ENCODE results near the gene SART3. TPM values are rescaled to one million over a fixed set of nuclear protein-coding genes. Genes with fewer than 3 reads are reported as not detected.

Gene SART3
- total RNA-seq, 1 experiment from 2014 or later, result 89.4 TPM

GRCh38 chr12:108509806-108510205 is 51.2 kb downstream of the SART3 start:
- Histone ChIP-seq H3K4me2 (ENCODE audit: insufficient read depth, insufficient read length, low read length) (no peak overlapping the region), H4K5ac (ENCODE audit: insufficient read length, low read depth, low read length) (no peak overlapping the region), H2BK120ac (ENCODE audit: low read depth, low read length, poor library complexity, severe bottlenecking) (no peak overlapping the region), H3K4ac (ENCODE audit: low read depth, low read length) (no peak overlapping the region), H2BK5ac (ENCODE audit: insufficient read length, low read length) (no peak overlapping the region), H3K56ac (ENCODE audit: insufficient read length, low read depth, low read length) (no peak overlapping the region), H3K9ac (ENCODE audit: extremely low read depth, insufficient read length, low read length) (no peak overlapping the region), H4K20me1 (ENCODE audit: control insufficient read depth, insufficient read depth, insufficient read length) (no peaks in the 10 kb centered on the region), H2BK12ac (ENCODE audit: insufficient read length, low read depth, low read length) (no peak overlapping the region), H4K91ac (ENCODE audit: insufficient read length, low read depth, low read length) (no peak overlapping the region), H3K23me2 (ENCODE audit: insufficient read length, low read depth, low read length, poor library complexity, severe bottlenecking) (peaks cover 2% of the 10 kb centered on the region), H2BK20ac (ENCODE audit: low read depth, low read length, poor library complexity, severe bottlenecking) (no peak overlapping the region), H3T11ph (ENCODE audit: low read length) (no peak overlapping the region), H3K79me2 (ENCODE audit: insufficient read depth, low read length) (no peaks in the 10 kb centered on the region), H3K27me3 (ENCODE audit: insufficient read depth, low read length) (no peaks in the 10 kb centered on the region; the same call in 1 of the 2 replicates), H3K79me1 (ENCODE audit: insufficient read depth, low read depth, low read length, poor library complexity, severe bottlenecking) (no peaks in the 10 kb centered on the region), H2AFZ (ENCODE audit: low read length) (no peak overlapping the region), H3K9me3 (ENCODE audit: control insufficient read depth, low read depth, low read length) (no peaks in the 10 kb centered on the region), H2AK5ac (ENCODE audit: insufficient read length, low read length) (no peak overlapping the region), H3K27ac (ENCODE audit: insufficient read length, low read depth, low read length) (no peak overlapping the region), H4K8ac (replicated peaks; ENCODE audit: insufficient read length, low read depth, low read length) (no peak overlapping the region), H3K18ac (ENCODE audit: insufficient read length, low read depth, low read length) (no peak overlapping the region), H3K14ac (ENCODE audit: insufficient read depth, low read length) (no peak overlapping the region), H3K23ac (ENCODE audit: insufficient read length, low read depth, low read length) (no peak overlapping the region), H2BK15ac (ENCODE audit: low read depth, low read length) (no peak overlapping the region), H3K4me1 (ENCODE audit: insufficient read depth, low read length) (0 out of 2 replicates have a peak, but pooled peaks cover 3% of the 10 kb centered on the region)
- TF ChIP-seq CTCF (conservative IDR thresholded peaks at IDR 0.05), result no peak
- Mint-ChIP-seq H3K4me3 (no peak overlapping the region), H3K36me3 (ENCODE audit: insufficient read depth in 1 of 3, low read depth in 3 of 3) (no peaks in the 10 kb centered on the region; a peak in 1 of 7 replicates), H3K27me3 (ENCODE audit: low read depth) (no peaks in the 10 kb centered on the region), H3K4me1 (peaks cover 8 to 11% of the 10 kb centered on the region in 2 experiments; a peak in 3 of 4 replicates), H3K27ac (no peak overlapping the region), H3K9me3 (peaks cover 0 to 5% of the 10 kb centered on the region in 2 experiments; a peak in 2 of 5 replicates)
- DNase-seq, result no peak
- no CpG with 5 or more reads among the region's 1 CpG for WGBS (ENCODE audit: extremely low coverage, insufficient read length, low lambda C conversion rate)

All from H9 (cell line).